IMR-90 (cell line): Measurements from ENCODE around the gene DEFB123. TPM values are rescaled to one million over a fixed set of nuclear protein-coding genes. Genes with fewer than 3 reads are reported as not detected.
A peak's percentile ranks its signal among the peaks of the same experiment; 100 is the strongest.

Experiments used
- ATAC-seq: fragments of 200-7000 bp; cut with Tn5 transposase; 2 replicates; pipeline ENCODE4 v1.9.1; 2020; ENCODE audit warnings: low read depth, mild to moderate bottlenecking, moderate library complexity
- BruUV-seq: library from RNA; stranded (reverse); fragments of 400-500 nt; replicated peaks from 2 replicates; lab custom pipeline; 2021; lab: Mats Ljungman, UMichigan
- CTCF ChIA-PET: fragments of 300-600 bp; formaldehyde crosslinking; extraction: SDS; loops from one replicate; lab custom pipeline; 2021; ENCODE audit warnings: antibody characterized with exemption; lab: Yijun Ruan, JAX
- POLR2A ChIA-PET: fragments of 300-600 bp; sonication (Branson Sonifier 250); formaldehyde crosslinking; loops from one replicate; lab custom pipeline; 2022; ENCODE audit warnings: antibody characterized with exemption; ENCODE audit not compliant: unreplicated experiment; lab: Charles Lee
- DNase-seq: peaks from one replicate; pipeline ENCODE4 v3.0.0; 2013
- H2AFZ ChIP-seq: replicated peaks from 2 replicates; pipeline ENCODE3; 2013; ENCODE audit warnings: low read length, mild to moderate bottlenecking; ENCODE audit not compliant: poor library complexity
- H2AK5ac ChIP-seq: 2 replicates; pipeline ENCODE4 v1.6.1; 2013; ENCODE audit warnings: low read depth, low read length, inconsistent platforms
- H2AK9ac ChIP-seq: replicated peaks from 2 replicates; pipeline ENCODE3; 2013; ENCODE audit warnings: mild to moderate bottlenecking, low read depth, low read length, moderate library complexity; ENCODE audit not compliant: poor library complexity
- H2BK120ac ChIP-seq: 2 replicates; pipeline ENCODE4 v1.6.1; 2013; ENCODE audit warnings: low read depth, low read length, inconsistent platforms
- H2BK15ac ChIP-seq: 3 replicates; pipeline ENCODE4 v1.6.1; 2013; ENCODE audit warnings: low read depth, low read length, inconsistent platforms
- H2BK20ac ChIP-seq: 2 replicates; pipeline ENCODE4 v1.6.1; 2013; ENCODE audit warnings: low read depth, mild to moderate bottlenecking, inconsistent platforms, low read length, moderate library complexity
- H2BK5ac ChIP-seq: 2 replicates; pipeline ENCODE4 v1.6.1; 2013; ENCODE audit warnings: mild to moderate bottlenecking, low read depth, low read length, inconsistent platforms; ENCODE audit not compliant: poor library complexity, severe bottlenecking
- H3K14ac ChIP-seq: replicated peaks from 2 replicates; pipeline ENCODE4 v1.6.1; 2013; ENCODE audit warnings: low read depth, low read length, inconsistent platforms
- H3K18ac ChIP-seq: 2 replicates; pipeline ENCODE4 v1.6.1; 2013; ENCODE audit warnings: low read depth, low read length, control low read depth
- H3K23ac ChIP-seq: 2 replicates; pipeline ENCODE4 v1.6.1; 2013; ENCODE audit warnings: low read depth, low read length, inconsistent platforms
- H3K27ac ChIP-seq: 2 replicates; pipeline ENCODE4 v1.5.1; 2013; ENCODE audit warnings: mild to moderate bottlenecking, control low read depth, low read length; ENCODE audit not compliant: insufficient read depth
- H3K27me3 ChIP-seq: 2 replicates; pipeline ENCODE4 v1.6.1; 2013; ENCODE audit warnings: low read length; ENCODE audit not compliant: control insufficient read depth, insufficient read depth
- H3K36me3 ChIP-seq: 2 replicates; pipeline ENCODE4 v1.6.1; 2013; ENCODE audit warnings: low read length, mixed read lengths; ENCODE audit not compliant: control insufficient read depth, insufficient read depth
- H3K4ac ChIP-seq: 2 replicates; pipeline ENCODE4 v1.6.1; 2013; ENCODE audit warnings: low read depth, low read length, inconsistent platforms
- H3K4me1 ChIP-seq: 2 replicates; pipeline ENCODE4 v1.6.1; 2013; ENCODE audit warnings: low read length, mixed read lengths; ENCODE audit not compliant: control insufficient read depth, insufficient read depth
- H3K4me2 ChIP-seq: 2 replicates; pipeline ENCODE4 v1.6.1; 2013; ENCODE audit warnings: low read depth, mild to moderate bottlenecking, control low read depth, low read length, moderate library complexity
- H3K4me3 ChIP-seq: 2 replicates; pipeline ENCODE4 v1.5.1; 2013; ENCODE audit warnings: low read depth, mild to moderate bottlenecking, control low read depth, low read length, moderate library complexity; ENCODE audit not compliant: insufficient read depth
- H3K56ac ChIP-seq: 2 replicates; pipeline ENCODE4 v1.6.1; 2013; ENCODE audit warnings: low read length, inconsistent platforms; ENCODE audit not compliant: insufficient read depth; ENCODE audit errors: extremely low read depth
- H3K79me1 ChIP-seq, 2 experiments: 2 replicates each; pipeline ENCODE4 v1.6.1; 2013; ENCODE audit warnings: low read length in 2 of 2, inconsistent platforms in 1 of 2, low read depth in 1 of 2
- H3K9ac ChIP-seq: 2 replicates; pipeline ENCODE4 v1.6.1; 2013; ENCODE audit warnings: low read depth, low read length, control low read depth
- H3K9me1 ChIP-seq: 2 replicates; pipeline ENCODE4 v1.6.1; 2013; ENCODE audit warnings: low read length, inconsistent platforms; ENCODE audit not compliant: insufficient read depth
- H3K9me3 ChIP-seq: 2 replicates; pipeline ENCODE4 v1.6.1; 2013; ENCODE audit warnings: low read length; ENCODE audit not compliant: control insufficient read depth, insufficient read depth
- H4K20me1 ChIP-seq: 2 replicates; pipeline ENCODE4 v1.6.1; 2013; ENCODE audit warnings: low read length, inconsistent platforms; ENCODE audit not compliant: insufficient read depth
- H4K5ac ChIP-seq: 2 replicates; pipeline ENCODE4 v1.6.1; 2013; ENCODE audit warnings: mild to moderate bottlenecking, low read depth, low read length, control low read depth
- H4K8ac ChIP-seq, 2 experiments: 2 replicates each; pipeline ENCODE4 v1.6.1; 2013; ENCODE audit warnings: low read depth in 2 of 2, low read length in 2 of 2, control low read depth in 1 of 2, inconsistent platforms in 1 of 2
- H4K91ac ChIP-seq: 2 replicates; pipeline ENCODE4 v1.6.1; 2013; ENCODE audit warnings: low read depth, low read length, inconsistent platforms; ENCODE audit not compliant: insufficient read depth
- FOS ChIP-seq: fragments of 150-350 bp; IDR thresholded peaks from 2 replicates; pipeline ENCODE4 v1.6.1; 2016; ENCODE audit warnings: low read depth, low read length
- RAD21 ChIP-seq: IDR thresholded peaks from 2 replicates; pipeline ENCODE4 v1.6.1; 2012; ENCODE audit warnings: low read length, improper control_type of control experiment
- WGBS, 2 experiments: methylation state at CpG; one replicate each; pipeline versions ENCODE4 v1.1.5 to v1.1.7; 2013; ENCODE audit warnings: missing lambda C conversion rate in 2 of 2; ENCODE audit not compliant: insufficient read length in 1 of 2; ENCODE audit errors: extremely low coverage in 2 of 2; 5-methylcytosine and 5-hydroxymethylcytosine counted together
- dilution Hi-C: fragments of 300-500 bp; cut with HindIII; formaldehyde crosslinking; loops from one replicate; pipeline ENCODE4 v1.14.3; 2018; ENCODE audit warnings: low sequenced_read_pairs; ENCODE audit not compliant: unreplicated experiment
- in situ Hi-C: fragments of 300-500 bp; cut with MboI; formaldehyde crosslinking; loops from 3 replicates; pipeline ENCODE4 v1.14.3; 2019; ENCODE audit warnings: low sequenced_read_pairs, inconsistent platforms, mixed read lengths
- intact Hi-C: fragments of 100-400 bp; cut with micrococcal nuclease; formaldehyde crosslinking; loops from 2 replicates; pipeline ENCODE4 v1.10.0; 2022
- polyA plus RNA-seq, 3 experiments: library from polyadenylated mRNA; depleted of rRNA; stranded (reverse); fragments of >200 nt; gene quantifications; 2 replicates each; pipeline ENCODE4 v1.2.3, GENCODE V29; 2012; ENCODE audit warnings: low replicate concordance in 1 of 3
- total RNA-seq: library from RNA; depleted of rRNA; stranded (reverse); fragments of >200 nt; gene quantifications from 2 replicates; pipeline ENCODE4 v1.2.3, GENCODE V29; 2012

The DEFB123 gene
- total and polyA plus RNA-seq, 2 of the 4 experiments (the other 2 are of a cell fraction): not detected

GRCh38 chr20:31475472-31476293 is 35.3 kb downstream of the DEFB123 start:
- Histone ChIP-seq H2AK5ac (no peak overlapping the region), H2BK15ac (no peak overlapping the region), H4K8ac (no peak overlapping the region), H3K4me3 (no peak overlapping the region), H3K4me1 (no peaks in the 10 kb centered on the region), H3K9me1 (no peaks in the 10 kb centered on the region), H3K14ac (no peak overlapping the region), H3K56ac (no peak overlapping the region), H3K27ac (no peak overlapping the region), H2BK20ac (no peak overlapping the region), H4K20me1 (no peaks in the 10 kb centered on the region), H4K5ac (no peak overlapping the region), H3K9ac (no peak overlapping the region), H3K36me3 (no peaks in the 10 kb centered on the region), H3K18ac (no peak overlapping the region), H3K79me1 (no peaks in the 10 kb centered on the region), H2BK5ac (no peak overlapping the region), H3K23ac (no peak overlapping the region), H3K9me3 (no peaks in the 10 kb centered on the region), H3K4me2 (no peak overlapping the region), H2AK9ac (peak overlapping the region; percentile 70), H3K4ac (no peak overlapping the region), H2BK120ac (no peak overlapping the region), H2AFZ (peak overlapping the region; percentile 5), H3K27me3 (peaks cover 32% of the 10 kb centered on the region), H4K91ac (no peak overlapping the region)
- in situ Hi-C loops: no loop called here
- WGBS, 2 experiments: 5% methylated on average over 15 of the region's 29 CpGs; no CpG with 5 or more reads in 1 of the 2 experiments
- dilution Hi-C loops: no loop called here
- intact Hi-C loops: no loop called here
- ChIA-PET CTCF (interaction anchor here (1.0 kb wide), 1 partner anchor 15 kb away, joined by 3 read pairs; no protein-coding TSS in a partner anchor), POLR2A (no interaction called here)
- TF ChIP-seq FOS: no peak
- no peak for TF ChIP-seq RAD21
- DNase-seq (no peak), ATAC-seq (no peak)
- no TSS peak for BruUV-seq
